HG03103 (cell line): ENCODE results near the gene IFT122.

Experiments used
- ATAC-seq: cut with Tn5 transposase; IDR thresholded peaks from one replicate; pipeline ENCODE4 v1.9.1; 2021; ENCODE audit warnings: low read depth; ENCODE audit not compliant: unreplicated experiment

IFT122 gene

DNA sequence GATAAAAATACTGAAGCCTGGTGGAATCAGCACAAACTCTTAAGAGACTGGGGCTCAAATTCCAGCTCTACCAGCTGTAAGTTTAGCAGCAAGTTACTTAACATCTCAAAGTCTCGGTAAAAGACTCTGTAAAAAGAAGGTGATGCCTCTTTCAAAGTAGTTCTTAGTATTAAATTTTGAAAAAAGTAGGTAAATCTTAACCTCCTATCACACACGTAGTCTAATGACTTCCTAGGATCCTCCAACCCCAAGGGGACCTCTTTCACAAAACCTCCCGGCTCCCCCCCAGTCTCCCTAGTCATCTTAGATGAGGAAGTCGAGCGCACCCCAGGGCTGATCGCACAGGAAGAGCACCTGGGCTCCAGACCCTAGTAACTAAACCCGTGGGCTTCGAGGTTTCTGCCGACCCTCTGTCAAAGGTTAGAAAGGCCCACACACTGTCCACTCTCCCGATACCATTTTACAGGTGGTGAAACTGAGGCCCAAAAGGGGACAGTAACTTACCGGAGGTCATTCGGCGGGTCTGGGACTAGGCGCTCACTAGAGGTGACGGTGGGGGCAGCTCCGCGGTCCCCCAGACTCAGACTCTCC lies 703 bp upstream of the IFT122 start:
- peak; percentile 9 for ATAC-seq

DNA sequence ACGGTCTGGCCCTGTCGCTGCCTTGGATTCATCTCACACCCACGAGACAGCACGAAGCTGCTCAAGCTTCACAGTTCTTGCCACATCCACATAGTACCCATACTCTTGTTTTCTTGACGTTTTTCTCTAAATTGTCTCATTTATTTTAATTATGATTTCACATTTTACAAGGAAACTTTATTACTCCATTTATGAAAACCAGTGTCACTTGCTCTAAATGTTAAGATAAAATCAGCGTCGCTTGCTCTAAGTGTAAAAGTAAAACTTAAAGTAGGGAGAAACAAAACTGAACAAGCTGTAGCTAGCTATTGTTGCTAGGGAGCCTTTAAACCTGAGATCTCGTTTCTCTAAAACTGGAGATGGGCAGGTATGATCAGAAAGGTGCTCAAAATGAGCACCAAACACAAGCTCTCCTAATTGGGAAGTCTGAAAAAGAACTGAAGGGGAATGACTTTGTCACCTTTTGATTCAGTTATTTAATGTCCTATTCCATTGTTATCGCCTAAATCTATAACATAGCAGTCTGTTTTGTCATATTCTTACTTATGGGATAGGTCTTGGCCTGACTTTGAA lies 680 bp downstream of the IFT122 start:
- ATAC-seq: no peak

DNA sequence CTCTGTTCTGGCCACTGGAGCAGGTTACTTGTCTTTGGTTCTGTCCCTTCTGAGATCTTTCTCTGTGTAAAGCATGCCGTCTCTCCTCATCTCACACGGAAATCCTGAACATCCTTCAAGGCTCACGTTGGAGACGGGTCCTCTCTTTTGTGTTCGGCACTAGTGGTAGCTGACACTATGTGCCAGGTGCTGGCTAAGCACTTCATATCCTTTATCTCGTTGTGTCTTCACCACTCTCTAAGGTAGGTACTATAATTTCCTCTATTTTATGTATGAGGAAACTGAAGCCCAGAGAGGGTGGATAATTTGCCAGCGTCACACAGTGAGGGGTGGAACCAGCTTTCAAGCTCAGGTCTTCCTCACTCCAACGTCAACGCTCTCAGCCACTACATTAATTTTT lies 1.2 kb downstream of the IFT122 start:
- no peak for ATAC-seq

DNA sequence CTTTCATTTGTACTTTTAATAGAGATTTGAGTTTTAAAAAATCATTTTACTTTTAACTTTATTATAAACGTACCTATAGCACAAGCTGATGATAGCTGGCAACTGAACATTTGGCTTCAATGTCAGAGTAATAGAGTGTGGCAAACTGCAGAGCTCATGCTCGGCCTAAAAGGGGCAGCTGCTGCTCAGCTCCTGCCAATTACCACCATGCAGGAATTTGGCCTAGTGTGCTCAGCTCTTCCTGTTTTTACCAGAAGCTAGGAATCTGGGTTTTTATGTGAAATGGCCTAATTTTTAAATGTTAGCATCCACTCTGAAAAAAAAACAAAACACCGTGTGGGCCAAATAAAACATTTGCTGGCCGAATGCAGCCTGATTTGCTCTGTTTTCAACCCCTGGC lies 1.8 kb downstream of the IFT122 start:
- no peak for ATAC-seq

DNA sequence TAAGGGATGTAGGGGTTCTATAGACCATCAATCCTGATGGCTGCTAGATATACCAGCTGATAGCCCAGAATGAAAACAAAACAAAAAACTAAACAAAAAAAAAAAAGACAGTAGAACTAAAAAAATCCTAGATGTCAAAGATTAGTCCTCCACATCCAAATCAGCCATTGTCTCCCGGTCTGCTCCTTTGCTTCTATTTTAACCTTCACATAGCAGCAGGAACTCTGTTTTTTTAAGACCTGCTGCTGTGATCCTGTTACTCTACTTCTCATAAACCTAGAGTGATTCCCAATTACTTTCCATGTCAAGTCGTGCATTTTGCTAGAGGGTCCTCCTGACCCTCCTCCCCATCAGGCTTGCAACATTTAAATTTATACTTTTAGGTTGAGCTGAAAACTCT lies 2.5 kb downstream of the IFT122 start:
- no peak for ATAC-seq

DNA sequence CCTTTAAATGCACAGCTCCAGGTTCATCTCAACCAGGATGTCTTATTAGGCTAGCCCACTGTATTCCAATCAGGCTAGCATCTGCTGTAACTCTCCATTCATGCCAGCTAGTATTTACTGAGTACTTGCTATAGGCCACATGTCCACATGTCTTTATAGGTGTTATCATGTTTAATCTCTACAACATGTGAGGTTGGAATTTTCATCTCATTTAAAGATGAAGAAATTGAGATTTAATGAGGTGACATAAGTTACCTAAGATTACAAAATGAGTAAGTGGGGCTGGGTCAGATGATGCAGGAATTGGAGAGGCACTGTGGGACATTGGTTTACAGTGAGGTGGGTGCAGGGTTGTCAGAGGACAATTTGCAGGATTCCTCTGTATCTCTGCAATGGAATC lies 2.9 kb downstream of the IFT122 start:
- no peak for ATAC-seq

DNA sequence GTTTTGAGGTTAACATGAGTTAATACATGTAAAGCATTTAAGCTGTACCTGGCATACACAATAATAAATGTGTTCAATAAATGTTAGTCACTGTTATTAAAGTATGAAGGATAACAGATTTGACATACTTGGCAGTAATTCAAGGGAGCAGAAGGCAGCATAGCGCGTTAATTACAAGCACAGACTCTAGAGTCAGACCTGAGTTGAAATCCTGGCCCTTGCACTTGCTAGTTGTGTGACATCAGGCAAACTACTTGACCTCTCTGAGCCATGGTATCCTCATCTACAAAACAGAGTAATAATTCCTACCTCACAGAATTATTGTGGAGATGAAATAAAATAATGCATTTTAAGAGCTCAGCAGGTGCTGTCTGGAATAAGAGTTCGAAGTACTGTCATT lies 5.4 kb downstream of the IFT122 start:
- ATAC-seq: no peak

DNA sequence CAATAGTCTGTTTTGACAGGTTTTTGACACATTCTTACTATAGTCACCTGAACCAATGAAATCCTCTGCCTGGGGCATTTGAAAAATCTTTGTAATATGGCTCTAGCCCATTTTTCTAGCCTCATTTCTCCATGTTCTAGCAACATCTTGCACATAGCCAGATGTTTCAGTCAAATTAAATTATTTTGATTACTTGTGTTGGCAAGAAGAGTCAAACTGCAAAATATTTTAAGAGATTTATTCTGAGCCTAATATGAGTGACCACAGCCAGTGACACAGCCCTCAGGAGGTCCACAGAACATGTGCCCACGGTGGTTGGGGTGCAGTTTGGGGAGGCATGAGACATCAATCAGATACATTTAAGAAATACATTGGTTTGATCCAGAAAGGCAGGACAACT lies 6.9 kb downstream of the IFT122 start:
- no peak for ATAC-seq

DNA sequence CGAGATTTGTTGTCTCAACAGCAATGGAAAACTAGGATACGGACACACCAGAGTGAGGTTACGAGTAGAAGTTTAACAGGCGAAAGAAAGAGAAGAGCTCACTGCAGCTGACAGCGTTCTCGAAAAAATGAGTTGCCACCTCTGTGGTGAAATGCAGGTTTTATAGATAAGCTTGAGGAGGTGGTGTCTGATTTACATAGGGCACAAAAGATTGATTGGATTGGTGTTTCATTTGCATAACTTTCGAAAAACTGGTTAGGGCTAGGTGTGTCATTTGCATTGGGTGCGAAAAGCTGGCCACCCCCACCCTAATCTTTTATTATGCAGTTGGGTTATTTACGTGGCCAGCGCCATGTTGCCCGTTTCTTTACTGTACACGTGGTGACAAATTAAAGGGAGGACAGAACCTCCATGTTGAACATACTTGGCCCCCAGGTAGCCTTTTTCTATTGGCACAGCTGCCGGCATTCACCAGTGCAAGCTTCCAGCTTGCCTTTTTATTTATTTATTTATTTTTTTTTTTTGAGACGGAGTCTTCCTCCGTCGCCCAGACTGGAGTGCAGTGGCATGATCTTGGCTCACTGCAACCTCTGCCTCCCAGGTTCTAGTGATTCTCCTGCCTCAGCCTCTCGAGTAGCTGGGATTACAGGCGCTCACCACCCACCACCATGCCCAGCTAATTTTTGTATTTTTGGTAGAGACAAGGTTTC lies 8.3 kb downstream of the IFT122 start:
- ATAC-seq: no peak

DNA sequence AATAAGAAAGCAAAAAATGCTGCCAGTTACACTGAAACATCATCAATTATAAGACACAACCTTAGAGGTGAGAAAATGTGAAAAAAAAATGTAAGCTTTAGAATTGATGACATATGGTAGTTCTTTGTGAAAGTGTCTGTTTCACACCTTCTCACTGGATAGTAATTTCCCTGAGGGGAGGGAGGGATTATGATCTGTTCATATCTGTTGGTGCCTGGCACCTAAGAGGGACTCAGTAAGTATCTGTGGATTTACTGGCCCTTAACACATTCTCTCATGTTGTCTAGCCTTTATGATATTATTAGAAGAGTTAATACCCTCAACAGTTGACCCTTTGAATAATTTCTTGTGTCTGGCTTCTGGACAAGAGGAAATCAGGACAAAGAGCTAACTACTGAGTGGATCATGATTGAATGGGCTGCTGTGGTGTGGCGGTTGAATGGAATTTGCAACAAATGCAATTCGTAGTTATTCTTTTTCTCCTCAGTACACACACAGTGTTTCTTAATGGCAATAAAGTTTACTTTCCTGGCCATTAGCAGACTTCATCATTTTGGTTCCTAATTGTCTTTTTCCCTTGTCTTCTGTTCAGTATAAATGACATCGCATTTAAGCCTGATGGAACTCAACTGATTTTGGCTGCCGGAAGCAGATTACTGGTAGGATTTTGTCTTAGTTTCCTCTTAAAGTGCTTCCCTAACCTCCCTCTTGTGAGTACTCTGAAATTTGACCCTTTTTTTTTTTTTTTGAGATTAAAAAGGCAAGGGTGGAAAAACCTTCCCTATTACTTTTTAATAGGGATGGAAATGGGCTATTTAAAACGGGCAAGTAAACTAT lies 9.5 kb downstream of the IFT122 start:
- no peak for ATAC-seq

DNA sequence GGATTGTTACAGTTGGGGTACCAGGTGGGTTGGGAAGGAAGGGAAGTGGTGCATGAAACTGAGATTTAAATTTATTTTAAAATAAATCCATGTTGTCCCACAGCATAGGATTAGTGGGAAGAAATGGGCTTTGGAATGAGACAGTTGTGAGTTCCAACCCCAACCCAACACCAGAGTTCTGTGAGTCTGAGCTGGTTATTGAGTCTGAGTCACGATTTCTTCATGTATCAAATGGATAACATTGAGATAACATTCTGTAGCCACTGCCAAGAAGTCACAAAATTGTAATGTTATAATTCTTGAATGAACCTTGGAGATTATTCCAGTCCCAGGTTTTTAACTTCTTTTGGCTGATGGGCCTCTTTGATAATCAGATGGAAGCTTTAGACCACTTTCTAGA lies 13.7 kb downstream of the IFT122 start:
- no peak for ATAC-seq

DNA sequence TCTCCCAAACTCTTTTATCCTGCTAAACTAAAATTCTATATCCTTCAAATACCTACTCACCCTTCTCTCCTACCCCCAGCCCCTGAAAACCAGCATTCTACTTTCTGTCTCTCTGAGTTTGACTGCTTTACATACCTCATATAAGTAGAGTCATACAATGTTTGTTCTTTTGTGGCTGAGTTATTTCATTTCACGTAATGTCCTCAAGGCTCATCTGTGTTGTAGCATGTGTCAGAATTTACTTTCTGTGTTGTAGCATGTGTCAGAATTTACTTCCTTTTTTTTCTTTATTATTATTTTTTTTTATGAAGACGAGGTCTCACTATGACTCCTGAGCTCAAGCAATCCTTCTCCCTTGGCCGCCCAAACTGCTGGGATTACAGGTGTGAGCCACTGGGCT lies 20.1 kb downstream of the IFT122 start:
- no peak for ATAC-seq

DNA sequence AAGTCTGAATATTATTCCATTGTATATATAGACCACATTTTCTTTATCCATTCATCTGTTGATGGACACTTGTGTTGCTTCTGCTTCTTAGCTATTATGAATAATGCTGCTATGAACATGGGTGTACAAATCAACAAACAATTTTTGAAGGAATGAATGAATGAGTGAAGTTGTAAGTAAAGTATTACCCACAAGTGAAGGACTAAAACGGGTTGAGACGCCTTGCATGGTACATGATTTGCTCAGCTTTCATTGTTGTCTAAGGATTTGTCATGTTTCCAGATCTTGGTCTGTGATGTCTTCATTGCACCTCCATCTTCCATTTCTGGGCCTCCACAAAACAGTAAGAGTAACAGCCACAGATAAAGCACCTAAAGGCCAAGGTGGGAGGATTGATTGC lies 20.5 kb downstream of the IFT122 start:
- no peak for ATAC-seq

DNA sequence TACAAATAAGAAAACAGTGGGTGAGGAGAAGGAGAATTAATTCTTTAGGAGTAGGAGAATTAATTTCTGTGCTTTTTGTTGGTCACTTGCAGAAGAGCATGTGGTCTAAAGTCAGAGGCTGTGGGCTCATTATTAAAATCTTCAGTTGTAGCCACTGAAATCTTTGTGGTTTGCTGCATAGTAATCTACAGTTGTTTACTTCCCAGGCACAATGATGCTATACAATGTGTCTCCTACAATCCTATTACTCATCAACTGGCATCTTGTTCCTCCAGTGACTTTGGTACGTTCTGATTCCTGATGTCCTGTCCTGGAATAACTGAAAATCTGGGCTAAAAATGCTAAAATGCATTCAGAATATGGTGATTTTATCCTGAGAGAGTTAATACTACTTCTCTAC lies 21.0 kb downstream of the IFT122 start:
- ATAC-seq: no peak

DNA sequence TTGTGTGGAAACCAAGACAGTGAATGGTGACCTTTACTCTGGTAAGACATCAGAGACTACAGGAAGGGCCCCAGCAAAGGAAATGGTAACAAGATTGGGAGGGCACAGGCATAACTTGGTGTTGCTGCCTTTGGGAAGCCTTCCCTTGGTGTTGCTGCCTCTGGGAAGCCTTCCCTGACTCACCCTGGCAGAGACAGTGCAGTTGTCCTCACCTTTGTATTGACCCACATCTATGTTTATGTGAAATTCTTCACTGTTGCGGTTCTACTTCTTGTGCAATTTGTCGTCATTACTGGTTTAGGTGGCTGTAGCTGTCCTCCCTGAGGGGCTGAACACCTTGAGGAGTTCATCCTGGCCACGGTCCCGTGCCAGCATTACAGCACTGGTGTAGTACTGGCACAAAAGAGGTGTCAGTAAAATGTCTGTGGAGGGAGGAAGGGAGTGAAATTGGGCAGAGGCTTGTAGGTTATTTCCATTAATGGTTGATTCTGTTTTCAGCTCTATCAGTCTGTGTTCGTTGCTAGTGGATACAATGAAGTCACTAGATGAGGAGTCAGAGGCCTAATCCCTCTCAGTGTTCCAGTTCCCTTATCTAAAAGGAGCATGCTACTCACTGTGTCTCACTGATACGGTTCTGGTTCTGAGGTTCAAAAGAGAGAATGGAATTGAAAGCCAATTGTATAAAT lies 21.6 kb downstream of the IFT122 start:
- ATAC-seq: no peak

DNA sequence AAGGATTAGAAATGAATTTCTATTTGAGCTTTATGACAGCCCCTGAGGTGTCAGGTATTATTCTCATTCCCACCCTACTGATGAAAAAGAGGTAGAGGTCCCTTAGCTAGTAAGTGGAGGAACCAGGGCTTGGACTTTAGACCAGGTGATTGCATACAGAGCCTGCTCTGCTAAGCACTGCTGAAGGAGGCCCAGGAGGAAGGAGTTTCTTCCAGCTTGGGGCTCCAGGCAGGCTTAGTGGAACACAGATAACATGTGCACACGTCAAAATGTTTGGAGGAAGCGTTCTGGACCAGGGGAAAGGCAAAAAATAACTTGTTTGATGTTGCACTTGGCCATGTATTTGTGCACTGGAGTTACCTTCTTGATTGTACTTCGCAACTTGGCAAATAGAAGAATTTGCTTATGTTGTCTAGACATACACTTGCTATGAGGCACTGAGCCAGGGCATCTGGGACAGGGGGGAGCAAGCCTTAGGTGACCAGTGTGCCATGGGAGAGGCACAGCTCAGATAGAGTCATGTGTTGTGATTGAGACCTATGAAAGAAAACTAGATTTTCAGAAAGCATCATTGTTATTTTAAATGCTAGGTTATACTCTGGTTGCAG lies 22.4 kb downstream of the IFT122 start:
- ATAC-seq: no peak

DNA sequence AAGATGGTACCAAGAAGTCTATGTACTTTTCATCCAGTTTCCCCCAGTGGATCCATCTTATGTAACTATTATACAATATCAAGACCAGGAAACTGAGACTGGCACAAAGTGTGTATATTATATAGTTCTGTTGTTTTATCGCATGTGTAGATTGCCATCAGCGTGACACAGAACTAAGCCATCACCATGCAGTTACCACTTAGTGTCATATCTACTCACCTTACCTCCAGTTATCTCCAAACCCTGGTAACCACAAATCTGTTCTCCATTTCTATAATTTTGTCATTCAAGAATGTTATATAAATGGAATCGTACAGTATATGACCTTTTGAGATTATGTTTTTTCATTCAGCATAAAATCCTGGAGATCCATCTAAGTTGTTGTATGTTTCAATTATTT lies 23.1 kb downstream of the IFT122 start:
- no peak for ATAC-seq

DNA sequence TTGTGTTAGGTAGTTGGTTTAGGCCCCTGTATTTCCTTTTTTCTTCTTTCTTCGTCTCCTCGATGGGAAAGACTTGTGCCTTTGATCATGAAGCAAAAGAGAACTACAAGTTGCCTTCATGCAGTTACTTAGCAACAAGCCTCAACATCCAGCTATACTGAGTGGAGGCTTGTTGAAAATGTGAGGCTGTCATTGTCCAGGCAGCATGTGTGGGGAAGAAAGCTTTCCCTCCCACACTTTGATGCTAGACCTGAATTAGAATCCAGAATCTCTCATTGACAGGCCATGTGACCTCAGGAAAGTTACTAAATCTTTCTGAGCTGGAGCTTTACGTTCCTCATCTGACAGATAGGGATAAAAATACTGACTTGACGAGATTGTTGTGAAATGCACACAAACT lies 23.7 kb downstream of the IFT122 start:
- ATAC-seq: no peak

DNA sequence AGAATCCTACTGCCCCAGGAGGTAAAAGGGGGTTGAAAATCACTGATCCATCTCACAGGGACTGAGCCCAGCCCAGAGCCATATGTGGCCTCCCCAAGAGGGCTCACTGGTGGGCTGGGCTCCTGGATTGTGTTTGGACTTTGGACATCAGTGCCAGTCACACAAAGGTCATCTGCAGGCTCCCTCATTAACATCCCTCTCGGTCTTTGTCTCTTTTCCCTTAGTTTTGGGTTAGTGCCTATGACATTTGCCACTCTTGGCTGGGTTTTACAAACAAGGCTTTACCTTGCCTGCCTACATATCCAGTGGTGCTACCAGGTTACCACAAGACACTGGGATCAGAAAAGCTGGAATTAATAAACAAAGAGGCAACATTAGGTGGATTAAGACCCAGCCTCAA lies 27.9 kb downstream of the IFT122 start:
- ATAC-seq: no peak

DNA sequence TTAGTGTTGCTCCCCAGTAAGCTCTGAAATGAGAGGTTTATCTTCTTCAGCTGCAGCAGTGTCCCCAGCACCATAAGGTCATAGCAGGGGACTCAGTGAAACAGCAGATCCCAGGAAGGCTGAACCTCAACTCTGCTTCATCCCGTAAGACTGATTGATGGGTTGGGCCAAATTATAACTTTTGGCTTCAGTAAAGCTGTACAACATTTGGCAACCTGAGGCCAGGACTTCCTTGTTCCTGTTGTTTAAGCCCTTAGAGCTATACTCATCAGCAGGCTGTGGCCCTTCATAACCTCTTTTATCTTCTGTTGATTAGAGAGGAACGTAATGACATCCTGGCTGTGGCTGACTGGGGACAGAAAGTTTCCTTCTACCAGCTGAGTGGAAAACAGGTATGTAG lies 29.0 kb downstream of the IFT122 start:
- no peak for ATAC-seq

DNA sequence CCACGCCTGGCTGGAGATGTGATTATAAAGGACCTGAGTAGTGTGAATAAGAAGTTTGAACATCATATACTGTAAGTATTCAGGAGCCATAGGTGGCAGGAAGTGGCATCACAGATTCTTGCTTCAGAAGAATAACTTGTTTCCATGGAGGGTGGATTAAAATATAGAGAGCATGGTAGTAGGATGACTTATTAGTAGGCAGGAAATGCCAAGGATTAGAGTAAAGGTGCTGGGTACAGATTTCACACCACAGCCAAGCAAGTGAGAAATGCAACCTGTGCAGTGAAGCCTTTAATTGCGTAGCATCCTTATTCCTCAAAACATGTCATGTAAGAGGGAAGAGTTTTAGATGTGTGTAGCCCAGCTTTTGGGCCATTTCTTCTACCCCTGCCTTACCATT lies 30.8 kb downstream of the IFT122 start:
- ATAC-seq: no peak
